Mesothelial cell of epicardium (in vitro differentiated cells): ENCODE results near the gene C1QA. TPM values are rescaled to one million over a fixed set of nuclear protein-coding genes. Genes with fewer than 3 reads are reported as not detected.

Experiments used
- DNase-seq, 2 experiments: peaks; one replicate each; pipeline ENCODE4 v3.0.0; 2021; ENCODE audit warnings: low spot score in 2 of 2; ENCODE audit not compliant: unreplicated experiment in 2 of 2
- H3K27ac Mint-ChIP-seq: 2 replicates; pipeline ENCODE4 v1.8.0; 2021; ENCODE audit warnings: mixed read lengths
- H3K27me3 Mint-ChIP-seq: 2 replicates; pipeline ENCODE4 v1.8.0; 2021; ENCODE audit warnings: low read depth, mixed read lengths
- H3K36me3 Mint-ChIP-seq: 2 replicates; pipeline ENCODE4 v1.8.0; 2021; ENCODE audit warnings: mixed read lengths
- H3K4me1 Mint-ChIP-seq: 2 replicates; pipeline ENCODE4 v1.8.0; 2021; ENCODE audit warnings: mixed read lengths
- H3K4me3 Mint-ChIP-seq: 2 replicates; pipeline ENCODE4 v1.8.0; 2021; ENCODE audit warnings: mild to moderate bottlenecking, moderate library complexity, mixed read lengths
- H3K9me3 Mint-ChIP-seq: 2 replicates; pipeline ENCODE4 v1.8.0; 2021; ENCODE audit warnings: mixed read lengths
- CTCF ChIP-seq: fragments of 200-600 bp; sonication (generic); IDR thresholded peaks from one replicate; pipeline ENCODE4 v1.5.0; 2021; ENCODE audit warnings: antibody characterized with exemption; ENCODE audit not compliant: unreplicated experiment
- total RNA-seq: library from RNA; stranded (reverse); gene quantifications from 3 replicates; pipeline ENCODE4 v1.2.1, GENCODE V29; 2021

C1QA gene
- total RNA-seq, 1 donor from 2014 or later, result not detected

GRCh38 chr1:22635436-22635835 is 992 bp upstream of the C1QA start:
- Mint-ChIP-seq H3K4me3 (no peak overlapping the region), H3K27ac (no peak overlapping the region), H3K9me3 (no peaks in the 10 kb centered on the region), H3K27me3 (peaks cover 26% of the 10 kb centered on the region), H3K36me3 (no peaks in the 10 kb centered on the region), H3K4me1 (no peaks in the 10 kb centered on the region)
- no peak for DNase-seq
- no peak for TF ChIP-seq CTCF

GRCh38 chr1:22636927-22637326 is 499 bp downstream of the C1QA start:
- H3K9me3 Mint-ChIP-seq, result no peaks in the 10 kb centered on the region
- peaks cover 14% of the 10 kb centered on the region for H3K27me3 Mint-ChIP-seq
- TF ChIP-seq CTCF, result no peak
- no peak overlapping the region for H3K27ac Mint-ChIP-seq
- H3K4me1 Mint-ChIP-seq, result peaks cover 6% of the 10 kb centered on the region
- DNase-seq, result no peak
- H3K36me3 Mint-ChIP-seq, result no peaks in the 10 kb centered on the region
- no peak overlapping the region for H3K4me3 Mint-ChIP-seq

GRCh38 chr1:22637907-22638445 is 1.5 kb downstream of the C1QA start:
- no peak overlapping the region for H3K27ac Mint-ChIP-seq
- peaks cover 6% of the 10 kb centered on the region for H3K4me1 Mint-ChIP-seq
- no peak for TF ChIP-seq CTCF
- H3K36me3 Mint-ChIP-seq, result no peaks in the 10 kb centered on the region
- no peaks in the 10 kb centered on the region for H3K9me3 Mint-ChIP-seq
- no peak for DNase-seq
- peaks cover 13% of the 10 kb centered on the region for H3K27me3 Mint-ChIP-seq
- no peak overlapping the region for H3K4me3 Mint-ChIP-seq

- Mint-ChIP-seq H3K4me1 (peaks cover 6% of the 10 kb centered on the region), H3K36me3 (no peaks in the 10 kb centered on the region), H3K4me3 (no peak overlapping the region), H3K27ac (no peak overlapping the region), H3K27me3 (peaks cover 10% of the 10 kb centered on the region), H3K9me3 (no peaks in the 10 kb centered on the region)
- TF ChIP-seq CTCF, result no peak
- DNase-seq, result no peak
These were observed 2.2 kb downstream of the C1QA start for GRCh38 chr1:22638476-22639234.

- Mint-ChIP-seq H3K27me3 (peaks cover 7% of the 10 kb centered on the region), H3K27ac (no peak overlapping the region), H3K36me3 (no peaks in the 10 kb centered on the region), H3K4me3 (no peak overlapping the region), H3K9me3 (no peaks in the 10 kb centered on the region), H3K4me1 (peaks cover 6% of the 10 kb centered on the region)
- DNase-seq, result no peak
- TF ChIP-seq CTCF, result no peak
These were observed 2.9 kb downstream of the C1QA start for GRCh38 chr1:22639286-22639685.
